LNCaP clone FGC (cell line): Measurements from ENCODE around the gene C19orf85.

Experiments
- DNase-seq: peaks from one replicate; pipeline ENCODE4 v3.0.0-alpha.2; 2011; ENCODE audit warnings: low read depth
- H3K4me3 ChIP-seq: 2 replicates; pipeline ENCODE4 v1.5.1; 2011; ENCODE audit warnings: mild to moderate bottlenecking, low read depth, low read length, control low read depth
- CTCF ChIP-seq: IDR thresholded peaks from 2 replicates; pipeline ENCODE4 v1.5.1; 2012; ENCODE audit warnings: mild to moderate bottlenecking; ENCODE audit not compliant: control insufficient read depth, insufficient read depth; ENCODE audit errors: extremely low read depth

The C19orf85 gene

GRCh38 chr19:55489711-55490477, 25.3 kb upstream of the C19orf85 start:
- no peak for DNase-seq
- TF ChIP-seq CTCF, result no peak
- no peak overlapping the region for H3K4me3 ChIP-seq

GRCh38 chr19:55488986-55489710, 24.6 kb upstream of the C19orf85 start:
- DNase-seq, result no peak
- TF ChIP-seq CTCF, result no peak
- no peak overlapping the region for H3K4me3 ChIP-seq

GRCh38 chr19:55487924-55488687, 23.6 kb upstream of the C19orf85 start, which contains the start of gene SSC5D:
Gene SSC5D, plus strand, starts transcription at chr19:55488436. Its CDS starts 154 bp downstream, at chr19:55488590.
- DNase-seq, result no peak
- no peak for TF ChIP-seq CTCF
- H3K4me3 ChIP-seq, result no peak within 1 kb of the TSS

GRCh38 chr19:55486971-55487923, 22.7 kb upstream of the C19orf85 start:
- no peak for DNase-seq
- H3K4me3 ChIP-seq, result no peak overlapping the region
- TF ChIP-seq CTCF, result no peak

GRCh38 chr19:55486043-55486970, 21.8 kb upstream of the C19orf85 start:
- no peak for TF ChIP-seq CTCF
- peak overlapping the region; percentile 89 for H3K4me3 ChIP-seq
- DNase-seq, result no peak
